Transverse colon (tissue), 4 donors: Measurements from ENCODE around the gene TMEM59L. TPM values are rescaled to one million over a fixed set of nuclear protein-coding genes. Genes with fewer than 3 reads are reported as not detected.
"Not testable (repeated sequence)": the region's sequence is repeated elsewhere in the genome, so short reads cannot be mapped to it uniquely, and the experiment has no call there.

Experiments used
- DNase-seq: peaks from one replicate; pipeline ENCODE4 v3.0.0-alpha.2; 2019
- H3K27ac ChIP-seq, 4 donors: fragments of 200-600 bp; sonication (generic); 2 replicates each; pipeline ENCODE4 v1.5.1; 2016 to 2018; ENCODE audit warnings: inconsistent platforms in 4 of 4
- H3K27me3 ChIP-seq: fragments of 200-600 bp; sonication (generic); 2 replicates; pipeline ENCODE4 v1.5.1; 2017; ENCODE audit warnings: inconsistent platforms
- H3K36me3 ChIP-seq, 4 donors: fragments of 200-600 bp; sonication (generic); 2 replicates each; pipeline ENCODE4 v1.5.1; 2017 to 2019; ENCODE audit warnings: inconsistent platforms in 4 of 4
- H3K4me1 ChIP-seq, 4 donors: fragments of 200-600 bp; sonication (generic); 2 replicates each; pipeline ENCODE4 v1.5.1; 2017 to 2020; ENCODE audit warnings: inconsistent platforms in 4 of 4
- H3K4me3 ChIP-seq, 4 donors: fragments of 200-600 bp; sonication (generic); 1 replicate in 1 of 4; 2 replicates in 3 of 4; pipeline versions ENCODE4 v1.5.1 to v1.6.1; 2017 to 2019; ENCODE audit warnings: inconsistent platforms in 4 of 4
- H3K9me3 ChIP-seq, 2 donors: fragments of 200-600 bp; sonication (generic); 2 replicates each; pipeline ENCODE4 v1.5.1; 2017 to 2019; ENCODE audit warnings: inconsistent platforms in 2 of 2
- CTCF ChIP-seq, 5 experiments: fragments of 200-600 bp in 3 of 5; fragments of 450-650 bp in 2 of 5; sonication (generic) in 3 of 5; IDR thresholded peaks; 1 replicate in 2 of 5; 2 replicates in 3 of 5; pipeline ENCODE4 v1.5.1; 2016 to 2017; ENCODE audit warnings: antibody characterized with exemption in 5 of 5, inconsistent platforms in 3 of 5, mild to moderate bottlenecking in 2 of 5, moderate library complexity in 1 of 5
- EP300 ChIP-seq: sonication (generic); formaldehyde crosslinking; IDR thresholded peaks from one replicate; pipeline ENCODE4 v1.6.1; 2017; ENCODE audit warnings: antibody characterized with exemption, low read depth
- POLR2A ChIP-seq: fragments of 450-650 bp; IDR thresholded peaks from one replicate; pipeline ENCODE4 v1.6.1; 2016; ENCODE audit warnings: antibody characterized with exemption, mild to moderate bottlenecking, moderate library complexity
- POLR2AphosphoS5 ChIP-seq, 3 donors: sonication (generic); formaldehyde crosslinking; IDR thresholded peaks; one replicate each; pipeline ENCODE4 v1.6.1; 2016; ENCODE audit warnings: antibody characterized with exemption in 3 of 3
- WGBS, 2 donors: methylation state at CpG; one replicate each; pipeline ENCODE4 v1.1.5; 2018; ENCODE audit warnings: low coverage in 1 of 2; 5-methylcytosine and 5-hydroxymethylcytosine counted together
- in situ Hi-C, 4 donors: fragments of 200-750 bp; cut with MboI; loops; one replicate each; pipeline versions ENCODE4 v1.15.0 to v1.15.1; 2017; ENCODE audit warnings: low sequenced_read_pairs in 3 of 4, low pct_ligation_motif_present in 1 of 4, low pct_unique_long_range_greater_than_20kb in 1 of 4
- intact Hi-C: fragments of 100-400 bp; cut with DNase I; formaldehyde crosslinking; loops from one replicate; pipeline ENCODE4 v1.15.1; 2023; ENCODE audit warnings: low total_unique reads
- total RNA-seq, 4 donors: library from RNA; depleted of rRNA; stranded (reverse); fragments of >200 nt; gene quantifications; one replicate each; pipeline ENCODE4 v1.1.0, GENCODE V29; 2016

The TMEM59L gene
- total RNA-seq, 4 donors from 2014 or later, result 0.48 to 21.7 (median 8.6) TPM

GRCh38 chr19:18589380-18590272 is 23.0 kb upstream of the TMEM59L start:
- intact Hi-C loops (loop anchor here (5.0 kb wide), 1 partner anchor 258 kb away; no protein-coding TSS in a partner anchor), in situ Hi-C loops (loop anchor here (10.0 to 25.0 kb wide), 3 partner anchors 127 to 255 kb away; partner anchors contain the start of gene UPF1 (in 2 of the 4))
- peaks cover 8 to 31% (median 21%) of the 10 kb centered on the region in 4 donors for H3K4me1 ChIP-seq
- H3K36me3 ChIP-seq, result peaks cover 0 to 4% (median 0%) of the 10 kb centered on the region in 4 donors
- no peaks in the 10 kb centered on the region for H3K9me3 ChIP-seq
- WGBS, 2 donors, result 25 to 41% methylated on average over 20 to 43 of the region's 52 CpGs
- TF ChIP-seq POLR2A (no peak), POLR2AphosphoS5 (IDR thresholded peaks at IDR 0.05) (peak in 1 of 3 donors; percentile 13), EP300 (no peak), CTCF (IDR thresholded peaks at IDR 0.05) (peak; percentile 17 to 68 (median 32))
- H3K27me3 ChIP-seq, result no peaks in the 10 kb centered on the region
- peak overlapping the region; percentile 49 to 86 (median 80) for H3K4me3 ChIP-seq
- peak; percentile 77 for DNase-seq
- peak overlapping the region; percentile 86 to 98 (median 95) for H3K27ac ChIP-seq

GRCh38 chr19:18590273-18591272 is 22.1 kb upstream of the TMEM59L start:
- in situ Hi-C loops, result loop anchor here (10.0 to 25.0 kb wide), 3 partner anchors 128 to 254 kb away; partner anchors contain the start of gene UPF1 (in 2 of the 4)
- intact Hi-C loops, result loop anchor here (5.0 kb wide), 1 partner anchor 257 kb away; no protein-coding TSS in a partner anchor
- TF ChIP-seq EP300, result no peak
- TF ChIP-seq CTCF (IDR thresholded peaks at IDR 0.05), result peak in 2 of 5 experiments; percentile 13 to 18
- H3K27ac ChIP-seq, result peak overlapping the region in 3 of 4 donors; percentile 94 to 98 (median 96)
- H3K4me1 ChIP-seq, result peaks cover 14 to 38% (median 27%) of the 10 kb centered on the region in 4 donors
- peaks cover 0 to 4% (median 0%) of the 10 kb centered on the region in 4 donors for H3K36me3 ChIP-seq
- no peaks in the 10 kb centered on the region for H3K9me3 ChIP-seq
- no peak overlapping the region for H3K4me3 ChIP-seq
- DNase-seq, result peak; percentile 49
- WGBS, 2 donors, result 81 to 82% methylated on average over 4 to 40 of the region's 40 CpGs
- peaks cover 7% of the 10 kb centered on the region for H3K27me3 ChIP-seq

GRCh38 chr19:18591735-18592385 is 20.8 kb upstream of the TMEM59L start:
- WGBS, 2 donors, result 85 to 93% methylated on average over 4 to 22 of the region's 22 CpGs
- DNase-seq, result no peak
- H3K9me3 ChIP-seq, result no peaks in the 10 kb centered on the region
- TF ChIP-seq CTCF (IDR thresholded peaks at IDR 0.05) (no peak), EP300 (no peak), POLR2AphosphoS5 (IDR thresholded peaks at IDR 0.05) (no peak), POLR2A (no peak)
- peaks cover 17% of the 10 kb centered on the region for H3K27me3 ChIP-seq
- intact Hi-C loops, result loop anchor here (5.0 kb wide), 1 partner anchor 255 kb away; no protein-coding TSS in a partner anchor
- H3K4me3 ChIP-seq, result no peak overlapping the region
- no peak overlapping the region for H3K27ac ChIP-seq
- in situ Hi-C loops, result loop anchor here (10.0 to 25.0 kb wide), 3 partner anchors 130 to 253 kb away; partner anchors contain the start of gene UPF1 (in 2 of the 4)
- peaks cover 14 to 38% (median 28%) of the 10 kb centered on the region in 4 donors for H3K4me1 ChIP-seq
- peaks cover 0 to 4% (median 0%) of the 10 kb centered on the region in 4 donors for H3K36me3 ChIP-seq

- H3K4me3 ChIP-seq, H3K9me3 ChIP-seq, H3K27ac ChIP-seq, DNase-seq, H3K36me3 ChIP-seq: not testable (repeated sequence)
- WGBS, 2 donors, result 72 to 100% methylated on average over 1 to 5 of the region's 5 CpGs
- H3K4me1 ChIP-seq, result peaks cover 14 to 37% (median 29%) of the 10 kb centered on the region in 4 donors
- peaks cover 20% of the 10 kb centered on the region for H3K27me3 ChIP-seq
- intact Hi-C loops (loop anchor here (5.0 kb wide), 1 partner anchor 255 kb away; no protein-coding TSS in a partner anchor), in situ Hi-C loops (loop anchor here (10.0 to 25.0 kb wide), 3 partner anchors 130 to 252 kb away; partner anchors contain the start of gene UPF1 (in 2 of the 4))
Measured at GRCh38 chr19:18592732-18593131, 19.9 kb upstream of the TMEM59L start.
